ENCODE measurements around the gene HRH4. TPM values are rescaled to one million over a fixed set of nuclear protein-coding genes. Genes with fewer than 3 reads are reported as not detected.

HRH4 gene
- total and polyA plus RNA-seq, 4 donors = 0.19 to 0.89 (median 0.54) TPM; not detected in 1

DNA sequence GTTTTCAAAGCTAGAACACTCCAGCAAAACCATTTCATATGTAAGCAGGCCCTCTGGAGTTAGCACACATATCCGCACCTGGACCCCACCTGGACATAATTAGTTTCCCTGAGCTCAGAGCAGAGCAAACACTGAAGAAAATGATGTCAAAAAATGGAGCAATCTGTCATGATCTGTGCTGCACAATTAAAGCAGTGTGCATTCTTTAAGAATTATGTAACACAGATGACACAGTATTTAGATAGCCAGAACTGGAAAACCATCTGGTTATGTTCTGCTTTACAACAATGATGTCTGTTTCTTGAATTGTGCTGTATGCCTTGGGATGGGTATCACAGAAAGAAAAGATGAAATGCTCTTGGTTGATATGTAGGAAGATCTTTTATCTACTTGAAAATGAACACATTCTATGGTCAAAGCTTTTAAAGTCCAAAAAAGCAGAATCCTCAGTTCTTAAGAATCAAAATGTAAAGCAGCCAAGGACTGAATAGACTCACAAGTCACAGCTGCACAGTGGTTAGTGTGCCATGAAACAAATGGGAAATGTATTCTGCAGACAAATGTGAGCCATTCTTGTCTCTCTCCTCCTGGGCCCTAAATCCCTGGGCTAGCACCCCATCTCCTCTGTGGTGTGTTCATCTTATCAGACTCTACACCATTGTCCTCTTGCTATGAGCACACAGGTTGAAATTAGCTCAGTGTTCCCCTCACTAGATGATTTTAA, 36.8 kb downstream of the HRH4 start:
- 90 to 93% methylated on average over 1 of the region's 1 CpG for whole genome bisulfite sequencing, 2 donors
- TF ChIP-seq, protein P1, sequence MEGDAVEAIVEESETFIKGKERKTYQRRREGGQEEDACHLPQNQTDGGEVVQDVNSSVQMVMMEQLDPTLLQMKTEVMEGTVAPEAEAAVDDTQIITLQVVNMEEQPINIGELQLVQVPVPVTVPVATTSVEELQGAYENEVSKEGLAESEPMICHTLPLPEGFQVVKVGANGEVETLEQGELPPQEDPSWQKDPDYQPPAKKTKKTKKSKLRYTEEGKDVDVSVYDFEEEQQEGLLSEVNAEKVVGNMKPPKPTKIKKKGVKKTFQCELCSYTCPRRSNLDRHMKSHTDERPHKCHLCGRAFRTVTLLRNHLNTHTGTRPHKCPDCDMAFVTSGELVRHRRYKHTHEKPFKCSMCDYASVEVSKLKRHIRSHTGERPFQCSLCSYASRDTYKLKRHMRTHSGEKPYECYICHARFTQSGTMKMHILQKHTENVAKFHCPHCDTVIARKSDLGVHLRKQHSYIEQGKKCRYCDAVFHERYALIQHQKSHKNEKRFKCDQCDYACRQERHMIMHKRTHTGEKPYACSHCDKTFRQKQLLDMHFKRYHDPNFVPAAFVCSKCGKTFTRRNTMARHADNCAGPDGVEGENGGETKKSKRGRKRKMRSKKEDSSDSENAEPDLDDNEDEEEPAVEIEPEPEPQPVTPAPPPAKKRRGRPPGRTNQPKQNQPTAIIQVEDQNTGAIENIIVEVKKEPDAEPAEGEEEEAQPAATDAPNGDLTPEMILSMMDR (IDR thresholded peaks at IDR 0.05; ENCODE audit: control extremely low read depth, extremely low read depth) = no peak
- Histone ChIP-seq H3K9ac (ENCODE audit: insufficient read depth in 1 of 2, low read length in 2 of 2) (no peak overlapping the region), H3K36me3 (ENCODE audit: control insufficient read depth in 4 of 4, insufficient read depth in 4 of 4, low read length in 4 of 4) (no peaks in the 10 kb centered on the region), H3K27me3 (ENCODE audit: control insufficient read depth in 3 of 3, insufficient read depth in 3 of 3, low read length in 2 of 3) (no peaks in the 10 kb centered on the region), H3K4me1 (ENCODE audit: control insufficient read depth in 5 of 5, insufficient read depth in 5 of 5, low read length in 5 of 5) (no peaks in the 10 kb centered on the region), H3K4me3 (no peak overlapping the region), H3K27ac (ENCODE audit: low read depth in 1 of 2, low read length in 1 of 2) (no peak overlapping the region), H3K9me3 (ENCODE audit: control insufficient read depth in 4 of 4, insufficient read depth in 3 of 4, low read length in 3 of 4) (peaks cover 0 to 2% (median 0%) of the 10 kb centered on the region in 4 donors)
- ATAC-seq (ENCODE audit: insufficient read depth, low FRiP score) (no peak), DNase-seq (peak in 1 of 3 donors; percentile 7)

DNA sequence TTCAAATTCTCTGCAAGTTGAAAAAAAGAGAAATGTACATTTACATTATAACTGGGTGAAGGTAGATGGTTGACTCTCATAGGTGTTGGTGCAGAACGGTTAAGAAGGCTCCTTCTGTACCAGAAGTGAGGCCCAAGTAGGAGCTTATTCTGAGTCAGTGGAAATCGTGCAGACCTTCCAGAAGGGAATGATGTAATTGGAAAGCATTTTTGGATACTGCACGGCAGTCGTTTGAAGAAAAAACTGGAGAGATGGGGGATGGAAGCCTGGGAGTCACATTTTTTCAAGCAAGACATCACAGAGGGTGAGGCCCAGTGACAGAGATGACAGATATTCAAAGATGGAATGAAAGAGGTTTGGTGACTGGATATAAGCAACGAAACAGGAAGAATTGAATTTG, 39.4 kb downstream of the HRH4 start:
- Histone ChIP-seq H3K9me3 (ENCODE audit: control insufficient read depth in 4 of 4, insufficient read depth in 3 of 4, low read length in 3 of 4) (peaks cover 0 to 2% (median 0%) of the 10 kb centered on the region in 4 donors), H3K27ac (ENCODE audit: low read depth in 1 of 2, low read length in 1 of 2) (no peak overlapping the region), H3K4me3 (no peak overlapping the region), H3K27me3 (ENCODE audit: control insufficient read depth in 3 of 3, insufficient read depth in 3 of 3, low read length in 2 of 3) (no peaks in the 10 kb centered on the region), H3K36me3 (ENCODE audit: control insufficient read depth in 4 of 4, insufficient read depth in 4 of 4, low read length in 4 of 4) (no peaks in the 10 kb centered on the region), H3K9ac (ENCODE audit: insufficient read depth in 1 of 2, low read length in 2 of 2) (no peak overlapping the region), H3K4me1 (ENCODE audit: control insufficient read depth in 5 of 5, insufficient read depth in 5 of 5, low read length in 5 of 5) (no peaks in the 10 kb centered on the region)
- TF ChIP-seq, protein P1 (IDR thresholded peaks at IDR 0.05; ENCODE audit: control extremely low read depth, extremely low read depth) = no peak
- DNase-seq (no peak), ATAC-seq (ENCODE audit: insufficient read depth, low FRiP score) (no peak)
- WGBS, 2 donors = 71 to 79% methylated on average over 5 of the region's 5 CpGs

DNA sequence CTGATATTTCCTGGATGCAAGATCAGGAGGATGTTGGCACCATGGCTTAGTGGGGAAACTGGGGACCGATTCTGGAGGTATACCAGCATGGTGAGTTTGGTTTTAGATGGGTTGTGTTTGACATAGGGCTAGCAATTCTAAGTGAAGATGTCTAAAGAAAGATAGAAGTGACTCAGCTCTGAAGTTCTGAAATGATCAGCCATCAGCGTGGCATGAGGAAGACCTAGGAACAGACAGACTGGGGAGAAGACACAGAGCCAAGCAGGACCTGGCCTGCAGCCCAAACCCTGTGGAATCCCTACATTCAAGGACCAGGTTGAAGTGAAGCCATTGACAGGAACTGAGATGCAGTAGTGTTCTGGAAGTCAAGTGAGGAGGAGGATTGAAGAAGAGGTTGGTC, 39.8 kb downstream of the HRH4 start:
- TF ChIP-seq, protein P1 (IDR thresholded peaks at IDR 0.05; ENCODE audit: control extremely low read depth, extremely low read depth) = no peak
- no peak for ATAC-seq (ENCODE audit: insufficient read depth, low FRiP score)
- no peaks in the 10 kb centered on the region for H3K27me3 ChIP-seq (ENCODE audit: control insufficient read depth in 3 of 3, insufficient read depth in 3 of 3, low read length in 2 of 3)
- no peak overlapping the region for H3K9ac ChIP-seq (ENCODE audit: insufficient read depth in 1 of 2, low read length in 2 of 2)
- 86 to 93% methylated on average over 2 of the region's 2 CpGs for WGBS, 2 donors
- no peaks in the 10 kb centered on the region for H3K36me3 ChIP-seq (ENCODE audit: control insufficient read depth in 4 of 4, insufficient read depth in 4 of 4, low read length in 4 of 4)
- DNase-seq = no peak
- H3K4me3 ChIP-seq = no peak overlapping the region
- H3K4me1 ChIP-seq (ENCODE audit: control insufficient read depth in 5 of 5, insufficient read depth in 5 of 5, low read length in 5 of 5) = peaks cover 0 to 2% (median 0%) of the 10 kb centered on the region in 5 donors
- H3K27ac ChIP-seq (ENCODE audit: low read depth in 1 of 2, low read length in 1 of 2) = no peak overlapping the region
- H3K9me3 ChIP-seq (ENCODE audit: control insufficient read depth in 4 of 4, insufficient read depth in 3 of 4, low read length in 3 of 4) = peaks cover 0 to 2% (median 0%) of the 10 kb centered on the region in 4 donors

All from lung (tissue), 12 donors.